IMR-90 (cell line): ENCODE results near the gene MYL6. TPM values are rescaled to one million over a fixed set of nuclear protein-coding genes. Genes with fewer than 3 reads are reported as not detected.

Source experiments
- ATAC-seq: fragments of 200-7000 bp; cut with Tn5 transposase; 2 replicates; pipeline ENCODE4 v1.9.1; 2020; ENCODE audit warnings: low read depth, mild to moderate bottlenecking, moderate library complexity
- BruUV-seq: library from RNA; stranded (reverse); fragments of 400-500 nt; replicated peaks from 2 replicates; lab custom pipeline; 2021; lab: Mats Ljungman, UMichigan
- CTCF ChIA-PET: fragments of 300-600 bp; formaldehyde crosslinking; extraction: SDS; loops from one replicate; lab custom pipeline; 2021; ENCODE audit warnings: antibody characterized with exemption; lab: Yijun Ruan, JAX
- POLR2A ChIA-PET: fragments of 300-600 bp; sonication (Branson Sonifier 250); formaldehyde crosslinking; loops from one replicate; lab custom pipeline; 2022; ENCODE audit warnings: antibody characterized with exemption; ENCODE audit not compliant: unreplicated experiment; lab: Charles Lee
- DNase-seq: peaks from one replicate; pipeline ENCODE4 v3.0.0; 2013
- H2AFZ ChIP-seq: replicated peaks from 2 replicates; pipeline ENCODE3; 2013; ENCODE audit warnings: low read length, mild to moderate bottlenecking; ENCODE audit not compliant: poor library complexity
- H2AK5ac ChIP-seq: 2 replicates; pipeline ENCODE4 v1.6.1; 2013; ENCODE audit warnings: low read depth, low read length, inconsistent platforms
- H2AK9ac ChIP-seq: replicated peaks from 2 replicates; pipeline ENCODE3; 2013; ENCODE audit warnings: mild to moderate bottlenecking, low read depth, low read length, moderate library complexity; ENCODE audit not compliant: poor library complexity
- H2BK120ac ChIP-seq: 2 replicates; pipeline ENCODE4 v1.6.1; 2013; ENCODE audit warnings: low read depth, low read length, inconsistent platforms
- H2BK15ac ChIP-seq: 3 replicates; pipeline ENCODE4 v1.6.1; 2013; ENCODE audit warnings: low read depth, low read length, inconsistent platforms
- H2BK20ac ChIP-seq: 2 replicates; pipeline ENCODE4 v1.6.1; 2013; ENCODE audit warnings: low read depth, mild to moderate bottlenecking, inconsistent platforms, low read length, moderate library complexity
- H2BK5ac ChIP-seq: 2 replicates; pipeline ENCODE4 v1.6.1; 2013; ENCODE audit warnings: mild to moderate bottlenecking, low read depth, low read length, inconsistent platforms; ENCODE audit not compliant: poor library complexity, severe bottlenecking
- H3K14ac ChIP-seq: replicated peaks from 2 replicates; pipeline ENCODE4 v1.6.1; 2013; ENCODE audit warnings: low read depth, low read length, inconsistent platforms
- H3K18ac ChIP-seq: 2 replicates; pipeline ENCODE4 v1.6.1; 2013; ENCODE audit warnings: low read depth, low read length, control low read depth
- H3K23ac ChIP-seq: 2 replicates; pipeline ENCODE4 v1.6.1; 2013; ENCODE audit warnings: low read depth, low read length, inconsistent platforms
- H3K27ac ChIP-seq: 2 replicates; pipeline ENCODE4 v1.5.1; 2013; ENCODE audit warnings: mild to moderate bottlenecking, control low read depth, low read length; ENCODE audit not compliant: insufficient read depth
- H3K27me3 ChIP-seq: 2 replicates; pipeline ENCODE4 v1.6.1; 2013; ENCODE audit warnings: low read length; ENCODE audit not compliant: control insufficient read depth, insufficient read depth
- H3K36me3 ChIP-seq: 2 replicates; pipeline ENCODE4 v1.6.1; 2013; ENCODE audit warnings: low read length, mixed read lengths; ENCODE audit not compliant: control insufficient read depth, insufficient read depth
- H3K4ac ChIP-seq: 2 replicates; pipeline ENCODE4 v1.6.1; 2013; ENCODE audit warnings: low read depth, low read length, inconsistent platforms
- H3K4me1 ChIP-seq: 2 replicates; pipeline ENCODE4 v1.6.1; 2013; ENCODE audit warnings: low read length, mixed read lengths; ENCODE audit not compliant: control insufficient read depth, insufficient read depth
- H3K4me2 ChIP-seq: 2 replicates; pipeline ENCODE4 v1.6.1; 2013; ENCODE audit warnings: low read depth, mild to moderate bottlenecking, control low read depth, low read length, moderate library complexity
- H3K4me3 ChIP-seq: 2 replicates; pipeline ENCODE4 v1.5.1; 2013; ENCODE audit warnings: low read depth, mild to moderate bottlenecking, control low read depth, low read length, moderate library complexity; ENCODE audit not compliant: insufficient read depth
- H3K56ac ChIP-seq: 2 replicates; pipeline ENCODE4 v1.6.1; 2013; ENCODE audit warnings: low read length, inconsistent platforms; ENCODE audit not compliant: insufficient read depth; ENCODE audit errors: extremely low read depth
- H3K79me1 ChIP-seq, 2 experiments: 2 replicates each; pipeline ENCODE4 v1.6.1; 2013; ENCODE audit warnings: low read length in 2 of 2, inconsistent platforms in 1 of 2, low read depth in 1 of 2
- H3K9ac ChIP-seq: 2 replicates; pipeline ENCODE4 v1.6.1; 2013; ENCODE audit warnings: low read depth, low read length, control low read depth
- H3K9me1 ChIP-seq: 2 replicates; pipeline ENCODE4 v1.6.1; 2013; ENCODE audit warnings: low read length, inconsistent platforms; ENCODE audit not compliant: insufficient read depth
- H3K9me3 ChIP-seq: 2 replicates; pipeline ENCODE4 v1.6.1; 2013; ENCODE audit warnings: low read length; ENCODE audit not compliant: control insufficient read depth, insufficient read depth
- H4K20me1 ChIP-seq: 2 replicates; pipeline ENCODE4 v1.6.1; 2013; ENCODE audit warnings: low read length, inconsistent platforms; ENCODE audit not compliant: insufficient read depth
- H4K5ac ChIP-seq: 2 replicates; pipeline ENCODE4 v1.6.1; 2013; ENCODE audit warnings: mild to moderate bottlenecking, low read depth, low read length, control low read depth
- H4K8ac ChIP-seq, 2 experiments: 2 replicates each; pipeline ENCODE4 v1.6.1; 2013; ENCODE audit warnings: low read depth in 2 of 2, low read length in 2 of 2, control low read depth in 1 of 2, inconsistent platforms in 1 of 2
- H4K91ac ChIP-seq: 2 replicates; pipeline ENCODE4 v1.6.1; 2013; ENCODE audit warnings: low read depth, low read length, inconsistent platforms; ENCODE audit not compliant: insufficient read depth
- BHLHE40 ChIP-seq: fragments of 150-350 bp; IDR thresholded peaks from 2 replicates; pipeline ENCODE4 v1.6.1; 2016; ENCODE audit warnings: mild to moderate bottlenecking, low read depth, low read length
- CEBPB ChIP-seq: IDR thresholded peaks from 2 replicates; pipeline ENCODE4 v1.6.1; 2012; ENCODE audit warnings: low read depth, low read length, improper control_type of control experiment
- CHD1 ChIP-seq: IDR thresholded peaks from 2 replicates; pipeline ENCODE4 v1.6.1; 2012; ENCODE audit warnings: low read depth, low read length, improper control_type of control experiment
- CTCF ChIP-seq: conservative IDR thresholded peaks from 2 replicates; pipeline ENCODE4 v1.5.1; 2012; ENCODE audit warnings: mild to moderate bottlenecking, low read depth, low read length, improper control_type of control experiment
- ELK1 ChIP-seq: fragments of 150-350 bp; IDR thresholded peaks from 2 replicates; pipeline ENCODE4 v1.6.1; 2016; ENCODE audit warnings: low read depth, mild to moderate bottlenecking, low read length, moderate library complexity, borderline replicate concordance
- FOS ChIP-seq: fragments of 150-350 bp; IDR thresholded peaks from 2 replicates; pipeline ENCODE4 v1.6.1; 2016; ENCODE audit warnings: low read depth, low read length
- MAFK ChIP-seq: IDR thresholded peaks from 2 replicates; pipeline ENCODE4 v1.6.1; 2012; ENCODE audit warnings: low read depth, low read length, improper control_type of control experiment
- MAZ ChIP-seq: IDR thresholded peaks from 2 replicates; pipeline ENCODE4 v1.6.1; 2012; ENCODE audit warnings: low read depth, mild to moderate bottlenecking, low read length, improper control_type of control experiment, moderate library complexity, borderline replicate concordance
- MXI1 ChIP-seq: IDR thresholded peaks from 2 replicates; pipeline ENCODE4 v1.6.1; 2012; ENCODE audit warnings: low read depth, mild to moderate bottlenecking, low read length, moderate library complexity, borderline replicate concordance
- NFE2L2 ChIP-seq: fragments of 150-350 bp; IDR thresholded peaks from 2 replicates; pipeline ENCODE4 v1.6.1; 2016; ENCODE audit warnings: low read depth, mild to moderate bottlenecking, low read length
- POLR2A ChIP-seq: IDR thresholded peaks from 2 replicates; pipeline ENCODE4 v1.6.1; 2012; ENCODE audit warnings: mild to moderate bottlenecking, low read depth, low read length
- RAD21 ChIP-seq: IDR thresholded peaks from 2 replicates; pipeline ENCODE4 v1.6.1; 2012; ENCODE audit warnings: low read length, improper control_type of control experiment
- RCOR1 ChIP-seq: IDR thresholded peaks from 2 replicates; pipeline ENCODE4 v1.6.1; 2012; ENCODE audit warnings: mild to moderate bottlenecking, low read length, improper control_type of control experiment; ENCODE audit not compliant: insufficient replicate concordance
- RFX5 ChIP-seq: IDR thresholded peaks from 2 replicates; pipeline ENCODE4 v1.8.0; 2012; ENCODE audit warnings: low read depth, mild to moderate bottlenecking, low read length, moderate library complexity
- SMC3 ChIP-seq: fragments of 150-350 bp; IDR thresholded peaks from 2 replicates; pipeline ENCODE4 v1.6.1; 2016; ENCODE audit warnings: low read depth, mild to moderate bottlenecking, antibody characterized with exemption, low read length, moderate library complexity
- USF2 ChIP-seq: fragments of 150-350 bp; IDR thresholded peaks from 2 replicates; pipeline ENCODE4 v1.6.1; 2017; ENCODE audit warnings: mild to moderate bottlenecking, antibody characterized with exemption, low read length, low read depth
- dilution Hi-C: fragments of 300-500 bp; cut with HindIII; formaldehyde crosslinking; loops from one replicate; pipeline ENCODE4 v1.14.3; 2018; ENCODE audit warnings: low sequenced_read_pairs; ENCODE audit not compliant: unreplicated experiment
- in situ Hi-C: fragments of 300-500 bp; cut with MboI; formaldehyde crosslinking; loops from 3 replicates; pipeline ENCODE4 v1.14.3; 2019; ENCODE audit warnings: low sequenced_read_pairs, inconsistent platforms, mixed read lengths
- intact Hi-C: fragments of 100-400 bp; cut with micrococcal nuclease; formaldehyde crosslinking; loops from 2 replicates; pipeline ENCODE4 v1.10.0; 2022
- polyA plus RNA-seq, 3 experiments: library from polyadenylated mRNA; depleted of rRNA; stranded (reverse); fragments of >200 nt; gene quantifications; 2 replicates each; pipeline ENCODE4 v1.2.3, GENCODE V29; 2012; ENCODE audit warnings: low replicate concordance in 1 of 3
- total RNA-seq: library from RNA; depleted of rRNA; stranded (reverse); fragments of >200 nt; gene quantifications from 2 replicates; pipeline ENCODE4 v1.2.3, GENCODE V29; 2012

MYL6 gene
- total and polyA plus RNA-seq, 2 of the 4 experiments (the other 2 are of a cell fraction) = 4,816 to 6,979 TPM

- Histone ChIP-seq H4K5ac (no peak overlapping the region), H2BK15ac (no peak overlapping the region), H3K18ac (no peak overlapping the region), H3K56ac (no peak overlapping the region), H2AK5ac (no peak overlapping the region), H2AFZ (no peak overlapping the region), H3K9ac (no peak overlapping the region), H3K27me3 (no peaks in the 10 kb centered on the region), H3K23ac (no peak overlapping the region), H4K91ac (no peak overlapping the region), H2BK5ac (no peak overlapping the region), H3K4me3 (no peak overlapping the region), H3K27ac (no peak overlapping the region), H2AK9ac (no peak overlapping the region), H3K9me3 (no peaks in the 10 kb centered on the region), H3K36me3 (no peaks in the 10 kb centered on the region), H2BK20ac (no peak overlapping the region), H2BK120ac (no peak overlapping the region), H3K4me1 (peaks cover 7% of the 10 kb centered on the region), H4K20me1 (peaks cover 11% of the 10 kb centered on the region; the same call in 1 of the 2 replicates), H3K9me1 (peaks cover 8% of the 10 kb centered on the region; the same call in 1 of the 2 replicates), H4K8ac (no peak overlapping the region), H3K79me1 (peaks cover 9 to 13% of the 10 kb centered on the region in 2 experiments; a peak in 3 of 4 replicates), H3K14ac (no peak overlapping the region), H3K4ac (no peak overlapping the region), H3K4me2 (no peak overlapping the region)
- BruUV-seq = no TSS peak
- dilution Hi-C loops (no loop called here), intact Hi-C loops (loop anchor here (2.0 kb wide), 1 partner anchor 272 kb away; no protein-coding TSS in a partner anchor), in situ Hi-C loops (no loop called here)
- ATAC-seq (no peak), DNase-seq (no peak)
- CTCF ChIA-PET = interaction anchor here (0.9 to 1.0 kb wide), 2 partner anchors 29 to 31 kb away, joined by 3 to 7 read pairs; partner anchors contain the start of gene RNF41
- TF ChIP-seq FOS (no peak), POLR2A (no peak), CHD1 (no peak), USF2 (no peak), RFX5 (no peak), BHLHE40 (no peak), ELK1 (no peak), MXI1 (no peak), NFE2L2 (no peak), CEBPB (no peak), MAFK (no peak), CTCF (no peak), RAD21 (no peak), RCOR1 (no peak), SMC3 (no peak), MAZ (no peak)
- POLR2A ChIA-PET = no interaction called here
Observed at GRCh38 chr12:56192582-56192981, 34.4 kb downstream of the MYL6 start.
